B cell (primary cell): ENCODE measurements around the gene BANF2. TPM values are rescaled to one million over a fixed set of nuclear protein-coding genes. Genes with fewer than 3 reads are reported as not detected.

Source experiments
- ATAC-seq: fragments of 200-7000 bp; cut with Tn5 transposase; one replicate; pipeline ENCODE4 v1.10.0; 2021; ENCODE audit warnings: low read depth, mild to moderate bottlenecking, moderate number of reproducible peaks, moderate library complexity
- CTCF ChIA-PET: fragments of 350-600 bp; sonication (Branson Sonifier 250); formaldehyde crosslinking; loops from one replicate; lab custom pipeline; 2021; ENCODE audit warnings: antibody characterized with exemption, inconsistent platforms; lab: Charles Lee
- POLR2A ChIA-PET: fragments of 350-600 bp; sonication (Branson Sonifier 250); formaldehyde crosslinking; loops from one replicate; lab custom pipeline; 2021; ENCODE audit warnings: antibody characterized with exemption; lab: Charles Lee
- DNase-seq: peaks from one replicate; pipeline ENCODE4 v3.0.0; 2013
- H2AFZ ChIP-seq: 2 replicates; pipeline ENCODE4 v1.6.1; 2012; ENCODE audit warnings: mild to moderate bottlenecking, low read depth, low read length; ENCODE audit not compliant: insufficient read depth, poor library complexity, severe bottlenecking
- H3K27ac ChIP-seq, 2 donors: 1 replicate in 1 of 2; 2 replicates in 1 of 2; pipeline ENCODE4 v1.5.1; 2012 to 2013; ENCODE audit warnings: low read length in 2 of 2, mild to moderate bottlenecking in 2 of 2, moderate library complexity in 1 of 2
- H3K27me3 ChIP-seq, 4 experiments: fragments of 200-600 bp in 1 of 4; sonication (generic) in 1 of 4; replicated peaks in 1 of 4; 1 replicate in 2 of 4; 2 replicates in 2 of 4; pipeline versions ENCODE4 v1.6.1 to v1.7.0; 2013 to 2016; ENCODE audit warnings: low read length in 3 of 4, mild to moderate bottlenecking in 2 of 4, mixed read lengths in 1 of 4, moderate library complexity in 1 of 4; ENCODE audit not compliant: insufficient read depth in 4 of 4, control insufficient read depth in 3 of 4; ENCODE audit errors: control extremely low read depth in 1 of 4
- H3K36me3 ChIP-seq, 2 experiments: replicated peaks in 1 of 2; 1 replicate in 1 of 2; 2 replicates in 1 of 2; pipeline versions ENCODE4 v1.6.1 to v1.7.1; 2013; ENCODE audit warnings: low read length in 1 of 2; ENCODE audit not compliant: insufficient read depth in 2 of 2, control insufficient read depth in 1 of 2; ENCODE audit errors: control extremely low read depth in 1 of 2, extremely low read depth in 1 of 2
- H3K4me1 ChIP-seq, 2 donors: fragments of 200-600 bp in 1 of 2; sonication (generic) in 1 of 2; 1 replicate in 1 of 2; 2 replicates in 1 of 2; pipeline versions ENCODE4 v1.5.1 to v1.6.1; 2013 to 2017; ENCODE audit warnings: low read length in 2 of 2; ENCODE audit not compliant: control insufficient read depth in 2 of 2, insufficient read depth in 2 of 2
- H3K4me2 ChIP-seq: replicated peaks from 2 replicates; pipeline ENCODE3; 2012; ENCODE audit warnings: mild to moderate bottlenecking, low read depth, low read length; ENCODE audit not compliant: poor library complexity, severe bottlenecking
- H3K4me3 ChIP-seq, 5 experiments: fragments of 200-600 bp in 1 of 5; sonication (generic) in 1 of 5; 1 replicate in 3 of 5; 2 replicates in 2 of 5; pipeline versions ENCODE4 v1.5.1 to v1.7.0; 2011 to 2016; ENCODE audit warnings: low read length in 4 of 5, mild to moderate bottlenecking in 4 of 5, low read depth in 2 of 5, control low read depth in 1 of 5, moderate library complexity in 1 of 5; ENCODE audit not compliant: insufficient read depth in 1 of 5; ENCODE audit errors: control extremely low read depth in 1 of 5, extremely low read depth in 1 of 5
- H3K79me2 ChIP-seq: fragments of 200-600 bp; sonication (generic); one replicate; pipeline ENCODE4 v1.6.0; 2016; ENCODE audit warnings: low read length; ENCODE audit not compliant: control insufficient read depth, insufficient read depth
- H3K9ac ChIP-seq: fragments of 200-600 bp; sonication (generic); 2 replicates; pipeline ENCODE4 v1.6.1; 2017; ENCODE audit warnings: mild to moderate bottlenecking, low read length, moderate library complexity
- H3K9me3 ChIP-seq, 3 donors: one replicate each; pipeline versions ENCODE4 v1.6.1 to v1.7.1; 2013; ENCODE audit warnings: low read length in 2 of 3; ENCODE audit not compliant: control insufficient read depth in 2 of 3, insufficient read depth in 1 of 3; ENCODE audit errors: control extremely low read depth in 1 of 3
- H4K20me1 ChIP-seq: 2 replicates; pipeline ENCODE4 v1.6.0; 2012; ENCODE audit warnings: mild to moderate bottlenecking, low read length; ENCODE audit not compliant: insufficient read depth, control insufficient read depth, poor library complexity, severe bottlenecking
- H3K27ac Mint-ChIP-seq: one replicate; pipeline ENCODE4 v1.8.0; 2021; ENCODE audit warnings: mixed read lengths
- H3K27me3 Mint-ChIP-seq: one replicate; pipeline ENCODE4 v1.8.0; 2021; ENCODE audit warnings: mixed read lengths
- H3K4me1 Mint-ChIP-seq: one replicate; pipeline ENCODE4 v1.8.0; 2021; ENCODE audit warnings: mixed read lengths
- H3K4me3 Mint-ChIP-seq: one replicate; pipeline ENCODE4 v1.8.0; 2021; ENCODE audit warnings: mixed read lengths
- H3K9me3 Mint-ChIP-seq: one replicate; pipeline ENCODE4 v1.8.0; 2022; ENCODE audit warnings: mixed read lengths; ENCODE audit not compliant: insufficient read depth
- EZH2 ChIP-seq: IDR thresholded peaks from 2 replicates; pipeline ENCODE4 v1.6.1; 2012; ENCODE audit warnings: borderline replicate concordance, low read depth, mild to moderate bottlenecking, moderate library complexity, low read length; ENCODE audit not compliant: insufficient read depth, poor library complexity, severe bottlenecking
- WGBS: methylation state at CpG from one replicate; pipeline ENCODE4 v1.1.5; 2013; ENCODE audit warnings: missing lambda C conversion rate; ENCODE audit not compliant: insufficient coverage; 5-methylcytosine and 5-hydroxymethylcytosine counted together
- intact Hi-C: fragments of 100-400 bp; cut with micrococcal nuclease; formaldehyde crosslinking; loops from one replicate; pipeline ENCODE4 v1.10.0; 2022
- polyA plus RNA-seq: library from polyadenylated mRNA; depleted of rRNA; stranded (reverse); fragments of >200 nt; gene quantifications from 2 replicates; pipeline ENCODE4 v1.2.3, GENCODE V29; 2012
- total RNA-seq, 2 donors: library from RNA; stranded (reverse); fragments of 120-200 nt in 1 of 2; gene quantifications; 1 replicate in 1 of 2; 2 replicates in 1 of 2; pipeline versions ENCODE4 v1.2.3 to v1.2.4, GENCODE V29; 2013 to 2022
- TF ChIP-seq, protein P1 (sequence below): fragments of 200-600 bp; IDR thresholded peaks from one replicate; pipeline ENCODE4 v1.8.0; 2022; ENCODE audit warnings: antibody characterized with exemption, mild to moderate bottlenecking

BANF2 gene
- total and polyA plus RNA-seq, 2 donors (not counting 1 experiment from before 2014, with no cell fraction given) = not detected

DNA sequence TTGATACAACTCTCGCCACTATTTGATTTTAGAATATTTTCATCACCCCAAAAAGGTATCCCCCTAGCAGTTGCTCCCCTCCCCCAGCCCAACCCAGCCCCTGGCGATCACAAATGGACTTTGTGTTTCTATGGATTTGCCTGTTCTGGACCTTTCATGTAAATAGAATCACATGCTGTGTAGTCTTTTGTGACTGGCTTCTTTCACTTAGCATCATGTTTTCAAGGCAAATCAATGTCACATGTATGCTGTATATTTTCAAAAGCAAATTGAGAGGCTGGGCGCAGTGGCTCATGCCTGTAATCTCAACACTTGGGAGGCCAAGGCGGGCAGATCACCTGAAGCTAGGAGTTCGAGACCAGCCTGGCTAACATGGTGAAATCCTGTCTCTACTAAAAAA, 48.5 kb downstream of the BANF2 start:
- Histone ChIP-seq H3K27me3 (no peaks in the 10 kb centered on the region), H3K4me1 (no peaks in the 10 kb centered on the region), H3K4me2 (no peak overlapping the region), H4K20me1 (no peaks in the 10 kb centered on the region), H3K9me3 (peaks cover 0 to 3% (median 0%) of the 10 kb centered on the region in 3 donors), H3K9ac (no peak overlapping the region), H3K27ac (no peak overlapping the region), H3K79me2 (no peaks in the 10 kb centered on the region), H3K36me3 (no peaks in the 10 kb centered on the region), H2AFZ (no peak overlapping the region), H3K4me3 (no peak overlapping the region)
- H3K9me3 Mint-ChIP-seq = no peaks in the 10 kb centered on the region
- CTCF ChIA-PET = interaction anchor here (1.6 kb wide), 1 partner anchor 150 kb away, joined by 4 read pairs; no protein-coding TSS in a partner anchor
- no peak for ATAC-seq
- TF ChIP-seq, protein P1, sequence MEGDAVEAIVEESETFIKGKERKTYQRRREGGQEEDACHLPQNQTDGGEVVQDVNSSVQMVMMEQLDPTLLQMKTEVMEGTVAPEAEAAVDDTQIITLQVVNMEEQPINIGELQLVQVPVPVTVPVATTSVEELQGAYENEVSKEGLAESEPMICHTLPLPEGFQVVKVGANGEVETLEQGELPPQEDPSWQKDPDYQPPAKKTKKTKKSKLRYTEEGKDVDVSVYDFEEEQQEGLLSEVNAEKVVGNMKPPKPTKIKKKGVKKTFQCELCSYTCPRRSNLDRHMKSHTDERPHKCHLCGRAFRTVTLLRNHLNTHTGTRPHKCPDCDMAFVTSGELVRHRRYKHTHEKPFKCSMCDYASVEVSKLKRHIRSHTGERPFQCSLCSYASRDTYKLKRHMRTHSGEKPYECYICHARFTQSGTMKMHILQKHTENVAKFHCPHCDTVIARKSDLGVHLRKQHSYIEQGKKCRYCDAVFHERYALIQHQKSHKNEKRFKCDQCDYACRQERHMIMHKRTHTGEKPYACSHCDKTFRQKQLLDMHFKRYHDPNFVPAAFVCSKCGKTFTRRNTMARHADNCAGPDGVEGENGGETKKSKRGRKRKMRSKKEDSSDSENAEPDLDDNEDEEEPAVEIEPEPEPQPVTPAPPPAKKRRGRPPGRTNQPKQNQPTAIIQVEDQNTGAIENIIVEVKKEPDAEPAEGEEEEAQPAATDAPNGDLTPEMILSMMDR = no peak
- TF ChIP-seq EZH2 = no peak
- no peaks in the 10 kb centered on the region for H3K4me1 Mint-ChIP-seq
- no peak overlapping the region for H3K4me3 Mint-ChIP-seq
- POLR2A ChIA-PET = no interaction called here
- DNase-seq = no peak
- peaks cover 6% of the 10 kb centered on the region for H3K27me3 Mint-ChIP-seq
- WGBS = 94% methylated on average over 3 of the region's 5 CpGs
- intact Hi-C loops = no loop called here
- no peak overlapping the region for H3K27ac Mint-ChIP-seq

DNA sequence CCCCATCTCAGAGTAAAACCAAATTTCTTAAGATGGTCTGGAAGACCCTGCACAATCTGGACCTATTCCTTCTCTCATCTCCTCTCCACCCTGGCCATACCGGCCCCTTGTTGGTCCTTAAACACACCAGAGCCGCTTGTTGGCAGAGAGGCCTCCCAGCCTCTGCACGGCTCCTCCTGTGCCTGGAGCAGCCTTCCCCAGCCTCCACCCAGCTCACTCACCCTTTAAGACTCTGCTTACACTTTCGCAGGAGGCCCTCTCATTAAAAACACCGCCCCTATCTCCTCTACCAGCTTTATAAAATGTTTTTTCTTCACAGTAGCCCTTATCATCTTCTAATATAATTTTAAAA, 49.8 kb downstream of the BANF2 start:
- H3K27ac Mint-ChIP-seq = no peak overlapping the region

More for the DNA sequence above, 49.8 kb downstream of the BANF2 start:
- intact Hi-C loops = no loop called here
- H3K9ac ChIP-seq = no peak overlapping the region
- no peaks in the 10 kb centered on the region for H3K36me3 ChIP-seq
- Mint-ChIP-seq H3K4me3 (no peak overlapping the region), H3K4me1 (no peaks in the 10 kb centered on the region), H3K9me3 (no peaks in the 10 kb centered on the region), H3K27me3 (peaks cover 14% of the 10 kb centered on the region)
- H3K4me3 ChIP-seq = no peak overlapping the region
- H3K4me1 ChIP-seq = no peaks in the 10 kb centered on the region
- H3K79me2 ChIP-seq = no peaks in the 10 kb centered on the region
- WGBS = 96% methylated on average over 3 of the region's 5 CpGs
- no peaks in the 10 kb centered on the region for H3K9me3 ChIP-seq
- no peak overlapping the region for H3K27ac ChIP-seq
- TF ChIP-seq, protein P1 = no peak
- no peak for TF ChIP-seq EZH2
- POLR2A ChIA-PET = no interaction called here
- no peaks in the 10 kb centered on the region for H4K20me1 ChIP-seq
- no peak overlapping the region for H3K4me2 ChIP-seq
- CTCF ChIA-PET = no interaction called here
- H3K27me3 ChIP-seq = peaks cover 0 to under 1% (median 0%) of the 10 kb centered on the region in 4 experiments
- H2AFZ ChIP-seq = no peak overlapping the region
- DNase-seq (no peak), ATAC-seq (no peak)
